ENCODE measurements around the gene ST3GAL5. TPM values are rescaled to one million over a fixed set of nuclear protein-coding genes. Genes with fewer than 3 reads are reported as not detected.
"Not testable (repeated sequence)": the region's sequence is repeated elsewhere in the genome, so short reads cannot be mapped to it uniquely, and the experiment has no call there.

ST3GAL5 gene
- total and polyA plus RNA-seq, 2 of the 8 experiments (the other 6 are each of a cell fraction or from before 2014, with no cell fraction given): 1.9 to 4.5 TPM

DNA sequence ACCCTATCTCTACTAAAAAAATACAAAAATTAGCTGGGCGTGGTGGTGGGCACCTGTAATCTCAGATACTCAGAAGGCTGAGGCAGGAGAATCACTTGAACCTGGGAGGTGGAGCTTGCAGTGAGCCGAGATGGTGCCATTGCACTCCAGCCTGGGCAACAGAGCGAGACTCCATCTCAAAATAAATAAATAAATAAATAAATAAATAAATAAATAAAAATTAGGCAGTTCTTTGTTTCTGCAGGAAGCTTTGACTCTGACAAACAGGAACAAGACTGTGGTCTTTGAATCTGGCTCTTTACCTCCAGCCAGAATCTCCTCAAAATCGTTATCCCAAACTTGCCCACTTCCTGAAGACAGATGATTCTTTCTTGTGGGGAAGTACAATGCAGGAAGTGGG is 59.4 kb downstream of the ST3GAL5 start:
- not testable (repeated sequence) for FAIRE-seq

More for the DNA sequence above, 59.4 kb downstream of the ST3GAL5 start:
- H2AFZ ChIP-seq (ENCODE audit: low read length); H3K4ac ChIP-seq (replicated peaks; ENCODE audit: insufficient read length, low read depth, low read length); POLR2A ChIA-PET (ENCODE audit: partially characterized antibody); H4K20me1 ChIP-seq (replicated peaks in 1 of 2; ENCODE audit: control insufficient read depth in 1 of 2, insufficient read depth in 2 of 2, low read length in 2 of 2); H3K23me2 ChIP-seq (ENCODE audit: low read depth, low read length); H3K56ac ChIP-seq (replicated peaks; ENCODE audit: insufficient read length, low read depth, low read length); H4K91ac ChIP-seq (replicated peaks; ENCODE audit: insufficient read length, low read length); H3K27ac ChIP-seq (ENCODE audit: low read depth, low read length); H2BK120ac ChIP-seq (replicated peaks; ENCODE audit: low read depth, low read length); H3K9me3 ChIP-seq (ENCODE audit: insufficient read depth in 2 of 2, low read depth in 1 of 2, low read length in 1 of 2); H3K18ac ChIP-seq (ENCODE audit: extremely low read depth, low read length); H3K27me3 ChIP-seq (replicated peaks in 1 of 4; ENCODE audit: control insufficient read depth in 3 of 4, extremely low read depth in 1 of 4, insufficient read depth in 3 of 4, low read length in 3 of 4); H3K9ac ChIP-seq (replicated peaks in 1 of 4; ENCODE audit: extremely low read depth in 1 of 4, low read depth in 3 of 4, low read length in 3 of 4); H2BK20ac ChIP-seq (ENCODE audit: low read length); H2BK15ac ChIP-seq (ENCODE audit: low read length); H4K5ac ChIP-seq (ENCODE audit: insufficient read length, low read depth, low read length); H3K14ac ChIP-seq (ENCODE audit: insufficient read length); H3K79me2 ChIP-seq (ENCODE audit: control insufficient read depth in 1 of 2, insufficient read depth in 2 of 2, low read length in 2 of 2); H4K8ac ChIP-seq (ENCODE audit: extremely low read depth, insufficient read depth, low read length); H3K23ac ChIP-seq (ENCODE audit: insufficient read length); H2BK12ac ChIP-seq (ENCODE audit: low read depth, low read length); H3K79me1 ChIP-seq (ENCODE audit: low read depth, low read length); H3K4me2 ChIP-seq (ENCODE audit: insufficient read depth in 1 of 2, low read depth in 2 of 2, low read length in 2 of 2); H3K4me3 ChIP-seq (ENCODE audit: extremely low read depth in 1 of 4, insufficient read depth in 2 of 4, low read depth in 3 of 4, low read length in 4 of 4); DNase-seq (ENCODE audit: low read depth in 1 of 2, low spot score in 2 of 2); H2AK5ac ChIP-seq (ENCODE audit: low read depth, low read length); H3K4me1 ChIP-seq (replicated peaks in 1 of 4; ENCODE audit: control insufficient read depth in 3 of 4, insufficient read depth in 4 of 4, low read length in 3 of 4); H2BK5ac ChIP-seq (ENCODE audit: low read depth, low read length); H3K36me3 ChIP-seq (ENCODE audit: control insufficient read depth in 2 of 4, insufficient read depth in 4 of 4, low read length in 3 of 4): not testable (repeated sequence)
- 90% methylated on average over 4 of the region's 4 CpGs; no CpG with 5 or more reads in 1 of the 2 experiments for WGBS, 2 experiments (ENCODE audit: extremely low coverage in 1 of 2, insufficient coverage in 1 of 2, insufficient read length in 1 of 2, insufficient replicate concordance in 2 of 2, low coverage in 1 of 2, low lambda C conversion rate in 2 of 2, missing lambda C conversion rate in 1 of 2)
- CTCF ChIA-PET (ENCODE audit: partially characterized antibody): interaction anchor here (0.8 to 6.0 kb wide), 9 partner anchors 9 to 249 kb away, joined by 3 to 61 read pairs (median 4); no protein-coding TSS in a partner anchor

Measured in H1 (cell line).